Uterus (tissue), 2 donors: ENCODE results near the gene LMX1B.

Experiments
- CTCF ChIP-seq, 4 experiments: fragments of 200-600 bp in 2 of 4; fragments of 450-650 bp in 2 of 4; sonication (generic) in 2 of 4; IDR thresholded peaks; one replicate each; pipeline ENCODE4 v1.5.1; 2016 to 2019; ENCODE audit warnings: antibody characterized with exemption in 4 of 4, mild to moderate bottlenecking in 2 of 4, moderate library complexity in 1 of 4
- POLR2A ChIP-seq, 2 donors: fragments of 450-650 bp; IDR thresholded peaks; one replicate each; pipeline ENCODE4 v1.6.1; 2016; ENCODE audit warnings: antibody characterized with exemption in 2 of 2, mild to moderate bottlenecking in 1 of 2, moderate library complexity in 1 of 2

GRCh38 chr9:126658956-126659555 lies 45.3 kb downstream of the LMX1B start:
- no peak for TF ChIP-seq POLR2A (IDR thresholded peaks at IDR 0.05)
- no peak for TF ChIP-seq CTCF (IDR thresholded peaks at IDR 0.05)
